ENCODE results near the gene GRAMD1B.
A peak's percentile ranks its signal among the peaks of the same experiment; 100 is the strongest.

Gene GRAMD1B

GRCh38 chr11:123409456-123410217 is 20.4 kb upstream of the GRAMD1B start:
- no peak for DNase-seq

GRCh38 chr11:123410218-123410549 is 19.9 kb upstream of the GRAMD1B start:
- DNase-seq = no peak

GRCh38 chr11:123413636-123414035 is 16.4 kb upstream of the GRAMD1B start:
- no peak for DNase-seq

GRCh38 chr11:123416566-123416965 is 13.5 kb upstream of the GRAMD1B start:
- no peak for DNase-seq

GRCh38 chr11:123418351-123419114 is 11.5 kb upstream of the GRAMD1B start:
- no peak for DNase-seq

GRCh38 chr11:123419731-123420452 is 10.2 kb upstream of the GRAMD1B start:
- no peak for DNase-seq

GRCh38 chr11:123421589-123421988 is 8.5 kb upstream of the GRAMD1B start:
- no peak for DNase-seq

GRCh38 chr11:123425367-123425766 is 4.7 kb upstream of the GRAMD1B start:
- no peak for DNase-seq

- no peak for DNase-seq
These were observed 3.3 kb upstream of the GRAMD1B start for GRCh38 chr11:123426789-123427188.

GRCh38 chr11:123427405-123427804 is 2.7 kb upstream of the GRAMD1B start:
- no peak for DNase-seq

GRCh38 chr11:123428116-123428715 is 1.9 kb upstream of the GRAMD1B start:
- no peak for DNase-seq

GRCh38 chr11:123429336-123429735 is 733 bp upstream of the GRAMD1B start:
- no peak for DNase-seq

- DNase-seq = peak; percentile 53
These were observed 840 bp downstream of the GRAMD1B start for GRCh38 chr11:123430721-123431497.

- no peak for DNase-seq
These were observed 1.6 kb downstream of the GRAMD1B start for GRCh38 chr11:123431619-123432018.

GRCh38 chr11:123434262-123434661 is 4.2 kb downstream of the GRAMD1B start:
- DNase-seq = no peak

- DNase-seq = no peak
These were observed 4.8 kb downstream of the GRAMD1B start for GRCh38 chr11:123434911-123435310.

GRCh38 chr11:123437236-123437979 is 7.3 kb downstream of the GRAMD1B start:
- DNase-seq = no peak

- DNase-seq = no peak
These were observed 8.1 kb downstream of the GRAMD1B start for GRCh38 chr11:123438131-123438627.

GRCh38 chr11:123439616-123440015 is 9.5 kb downstream of the GRAMD1B start:
- no peak for DNase-seq

- DNase-seq = no peak
These were observed 11.1 kb downstream of the GRAMD1B start for GRCh38 chr11:123441161-123441560.

- no peak for DNase-seq
These were observed 14.0 kb downstream of the GRAMD1B start for GRCh38 chr11:123443851-123444623.

Measured in stimulated activated CD4-positive, alpha-beta T cell treated with anti-CD3 and anti-CD28 coated beads, Interleukin-4, amount 100 ng/mL, for 1 hour (primary cell).